HEK293 (cell line): Measurements from ENCODE around the gene RNF144A.

Experiments used
- CTCF ChIA-PET: fragments of 350-600 bp; formaldehyde crosslinking; extraction: SDS; loops from one replicate; lab custom pipeline; 2021; ENCODE audit warnings: antibody characterized with exemption; lab: Yijun Ruan, JAX
- POLR2A ChIA-PET: fragments of 300-600 bp; formaldehyde crosslinking; extraction: SDS; loops from one replicate; lab custom pipeline; 2020; ENCODE audit warnings: antibody characterized with exemption, inconsistent platforms; lab: Yijun Ruan, JAX
- H3K27ac ChIP-seq: fragments of 200-500 bp; sonication (Bioruptor generic); 2 replicates; pipeline ENCODE4 v1.5.1; 2014; ENCODE audit warnings: low read depth, low read length, control low read depth, inconsistent platforms; ENCODE audit errors: extremely low read depth
- H3K36me3 ChIP-seq, 2 experiments: fragments of 200-500 bp in 1 of 2; sonication (Bioruptor generic) in 1 of 2; 1 replicate in 1 of 2; 2 replicates in 1 of 2; pipeline ENCODE4 v1.5.1; 2014 to 2017; ENCODE audit warnings: inconsistent platforms in 2 of 2, low read length in 2 of 2; ENCODE audit not compliant: control insufficient read depth in 2 of 2, insufficient read depth in 1 of 2
- H3K4me1 ChIP-seq: fragments of 200-500 bp; sonication (Bioruptor generic); 2 replicates; pipeline ENCODE4 v1.5.1; 2014; ENCODE audit warnings: mild to moderate bottlenecking, low read length, inconsistent platforms; ENCODE audit not compliant: control insufficient read depth, insufficient read depth
- H3K4me3 ChIP-seq: 2 replicates; pipeline ENCODE4 v1.5.1; 2011; ENCODE audit warnings: low read depth, mild to moderate bottlenecking, control low read depth, low read length, moderate library complexity
- H3K9me3 ChIP-seq: fragments of 200-500 bp; sonication (Bioruptor generic); 2 replicates; pipeline ENCODE4 v1.5.1; 2014; ENCODE audit warnings: low read depth, low read length, inconsistent platforms; ENCODE audit not compliant: control insufficient read depth, insufficient read depth
- GLI2 ChIP-seq: fragments of 450-650 bp; formaldehyde crosslinking; IDR thresholded peaks from 2 replicates; pipeline ENCODE4; 2017; ENCODE audit warnings: missing biosample characterization, missing genetic modification characterization, low read depth, borderline replicate concordance
- GLI4 ChIP-seq: fragments of 450-650 bp; formaldehyde crosslinking; IDR thresholded peaks from 2 replicates; pipeline ENCODE4 v1.5.1; 2016; ENCODE audit warnings: missing biosample characterization, missing genetic modification characterization
- IKZF3 ChIP-seq: fragments of 450-650 bp; IDR thresholded peaks from 2 replicates; pipeline ENCODE4 v1.5.0; 2018; ENCODE audit warnings: missing biosample characterization, mild to moderate bottlenecking, missing genetic modification characterization, moderate library complexity
- KLF1 ChIP-seq: fragments of 450-650 bp; formaldehyde crosslinking; IDR thresholded peaks from 2 replicates; pipeline ENCODE4 v1.5.1; 2016; ENCODE audit warnings: missing biosample characterization, missing genetic modification characterization
- KLF10 ChIP-seq: fragments of 450-650 bp; IDR thresholded peaks from 2 replicates; pipeline ENCODE4 v1.5.1; 2018; ENCODE audit warnings: missing biosample characterization, mild to moderate bottlenecking, missing genetic modification characterization
- KLF9 ChIP-seq: fragments of 450-650 bp; formaldehyde crosslinking; IDR thresholded peaks from 2 replicates; pipeline ENCODE4 v1.5.1; 2016; ENCODE audit warnings: missing biosample characterization, missing genetic modification characterization, low read depth
- ZBTB17 ChIP-seq: fragments of 450-650 bp; formaldehyde crosslinking; IDR thresholded peaks from 2 replicates; pipeline ENCODE4 v1.5.1; 2016; ENCODE audit warnings: missing biosample characterization, missing genetic modification characterization
- ZBTB21 ChIP-seq: fragments of 450-650 bp; formaldehyde crosslinking; IDR thresholded peaks from 2 replicates; pipeline ENCODE4 v1.5.1; 2017; ENCODE audit warnings: missing biosample characterization, missing genetic modification characterization
- ZNF146 ChIP-seq: fragments of 450-650 bp; formaldehyde crosslinking; IDR thresholded peaks from 2 replicates; pipeline ENCODE4 v1.5.1; 2016; ENCODE audit warnings: missing biosample characterization, missing genetic modification characterization
- ZNF19 ChIP-seq: fragments of 450-650 bp; formaldehyde crosslinking; IDR thresholded peaks from 2 replicates; pipeline ENCODE4; 2016; ENCODE audit warnings: missing biosample characterization, missing genetic modification characterization, low read depth
- ZNF2 ChIP-seq: fragments of 450-650 bp; formaldehyde crosslinking; IDR thresholded peaks from 2 replicates; pipeline ENCODE4 v1.5.1; 2016; ENCODE audit warnings: missing biosample characterization, missing genetic modification characterization
- ZNF214 ChIP-seq: fragments of 450-650 bp; formaldehyde crosslinking; IDR thresholded peaks from 2 replicates; pipeline ENCODE4 v1.5.1; 2017; ENCODE audit warnings: missing biosample characterization, mild to moderate bottlenecking, missing genetic modification characterization, borderline replicate concordance
- ZNF239 ChIP-seq: fragments of 450-650 bp; formaldehyde crosslinking; IDR thresholded peaks from 2 replicates; pipeline ENCODE4 v1.5.1; 2016; ENCODE audit warnings: missing biosample characterization, missing genetic modification characterization
- ZNF311 ChIP-seq: fragments of 450-650 bp; formaldehyde crosslinking; IDR thresholded peaks from 2 replicates; pipeline ENCODE4 v1.5.1; 2017; ENCODE audit warnings: missing biosample characterization, missing genetic modification characterization, borderline replicate concordance
- ZNF548 ChIP-seq: fragments of 450-650 bp; formaldehyde crosslinking; IDR thresholded peaks from 2 replicates; pipeline ENCODE4 v1.5.1; 2016; ENCODE audit warnings: missing biosample characterization, missing genetic modification characterization
- ZNF558 ChIP-seq: fragments of 450-650 bp; formaldehyde crosslinking; IDR thresholded peaks from 2 replicates; pipeline ENCODE4 v1.5.1; 2016; ENCODE audit warnings: missing biosample characterization, missing genetic modification characterization
- ZNF560 ChIP-seq: fragments of 450-650 bp; formaldehyde crosslinking; IDR thresholded peaks from 2 replicates; pipeline ENCODE4 v1.5.1; 2017; ENCODE audit warnings: missing biosample characterization, missing genetic modification characterization, borderline replicate concordance
- ZNF610 ChIP-seq: fragments of 450-650 bp; formaldehyde crosslinking; IDR thresholded peaks from 2 replicates; pipeline ENCODE4 v1.5.1; 2016; ENCODE audit warnings: missing biosample characterization, missing genetic modification characterization, borderline replicate concordance
- ZNF768 ChIP-seq: fragments of 450-650 bp; formaldehyde crosslinking; IDR thresholded peaks from 2 replicates; pipeline ENCODE4 v1.5.1; 2018; ENCODE audit warnings: missing biosample characterization, mild to moderate bottlenecking, missing genetic modification characterization
- TF ChIP-seq, protein P1 (sequence below): fragments of 450-650 bp; formaldehyde crosslinking; IDR thresholded peaks from 2 replicates; pipeline ENCODE4 v1.5.1; 2016; ENCODE audit warnings: missing biosample characterization, missing genetic modification characterization
- TF ChIP-seq, protein P2 (sequence below): fragments of 450-650 bp; formaldehyde crosslinking; IDR thresholded peaks from 2 replicates; pipeline ENCODE4 v1.5.1; 2016; ENCODE audit warnings: missing biosample characterization, missing genetic modification characterization
- TF ChIP-seq, protein P3 (sequence below): fragments of 450-650 bp; formaldehyde crosslinking; IDR thresholded peaks from 2 replicates; pipeline ENCODE4 v1.5.1; 2016; ENCODE audit warnings: missing biosample characterization, missing genetic modification characterization
- TF ChIP-seq, protein P4 (sequence below): fragments of 450-650 bp; formaldehyde crosslinking; IDR thresholded peaks from 2 replicates; pipeline ENCODE4 v1.5.1; 2016; ENCODE audit warnings: missing biosample characterization, missing genetic modification characterization
- TF ChIP-seq, protein P5 (sequence below): fragments of 450-650 bp; formaldehyde crosslinking; IDR thresholded peaks from 2 replicates; pipeline ENCODE4 v1.5.1; 2016; ENCODE audit warnings: missing biosample characterization, missing genetic modification characterization
- TF ChIP-seq, protein P6 (sequence below): fragments of 450-650 bp; formaldehyde crosslinking; IDR thresholded peaks from 2 replicates; pipeline ENCODE4 v1.5.1; 2016; ENCODE audit warnings: missing biosample characterization, missing genetic modification characterization

RNF144A gene

DNA sequence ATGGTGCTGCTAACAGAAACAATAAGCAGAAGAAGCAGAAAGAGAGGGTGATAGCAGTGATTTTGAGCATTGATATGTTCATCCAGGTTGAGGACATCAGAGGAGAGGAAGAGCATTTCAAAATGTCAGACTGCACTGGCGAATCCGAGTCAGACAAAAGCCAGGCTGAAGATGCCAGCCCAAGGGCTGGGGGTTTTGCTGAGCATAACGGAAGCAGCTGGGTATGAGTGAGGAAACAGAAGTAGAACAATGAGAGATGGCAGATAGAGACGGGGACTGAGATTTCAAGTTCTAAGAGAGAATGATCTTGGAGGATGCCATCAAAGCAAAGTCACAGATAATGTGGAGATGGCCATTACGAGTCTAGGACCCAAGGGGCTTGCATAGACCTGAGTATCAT, 151.2 kb downstream of the RNF144A start (continued):
- TF ChIP-seq, protein P1, sequence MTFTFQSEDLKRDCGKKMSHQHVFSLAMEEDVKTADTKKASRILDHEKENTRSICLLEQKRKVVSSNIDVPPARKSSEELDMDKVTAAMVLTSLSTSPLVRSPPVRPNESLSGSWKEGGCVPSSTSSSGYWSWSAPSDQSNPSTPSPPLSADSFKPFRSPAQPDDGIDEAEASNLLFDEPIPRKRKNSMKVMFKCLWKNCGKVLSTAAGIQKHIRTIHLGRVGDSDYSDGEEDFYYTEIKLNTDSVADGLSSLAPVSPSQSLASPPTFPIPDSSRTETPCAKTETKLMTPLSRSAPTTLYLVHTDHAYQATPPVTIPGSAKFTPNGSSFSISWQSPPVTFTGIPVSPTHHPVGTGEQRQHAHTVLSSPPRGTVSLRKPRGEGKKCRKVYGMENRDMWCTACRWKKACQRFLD (tag by site-specific recombination), result no peak
- TF ChIP-seq KLF9 (tag by site-specific recombination) (no peak), KLF10 (tag by site-specific recombination) (no peak), ZBTB21 (tag by site-specific recombination) (no peak), ZNF239 (tag by site-specific recombination) (no peak), KLF1 (tag by site-specific recombination) (no peak), ZNF610 (no peak)

DNA sequence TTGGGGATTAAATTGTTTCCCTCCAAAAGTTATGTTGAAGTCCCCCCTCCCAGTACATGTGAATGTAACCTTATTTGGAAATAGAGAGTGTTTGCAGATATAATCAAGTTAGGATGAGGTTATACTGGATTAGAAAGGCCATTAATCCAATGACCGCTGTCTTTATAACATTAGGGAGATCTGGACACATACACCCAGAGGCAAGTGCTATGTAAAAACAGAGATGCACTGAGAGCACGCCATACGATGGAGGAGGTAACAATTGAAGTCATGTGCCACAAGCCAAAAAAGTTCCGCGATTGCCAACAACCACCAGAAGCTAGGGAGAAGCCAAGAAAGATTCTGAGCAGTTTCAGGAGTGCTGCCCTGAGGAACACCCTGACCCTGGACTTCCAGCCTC, 153.3 kb downstream of the RNF144A start:
- Histone ChIP-seq H3K27ac (no peak overlapping the region), H3K36me3 (no peaks in the 10 kb centered on the region), H3K4me3 (no peak overlapping the region), H3K4me1 (no peaks in the 10 kb centered on the region), H3K9me3 (no peaks in the 10 kb centered on the region)
- CTCF ChIA-PET, result interaction anchor here (0.6 to 1.4 kb wide), 2 partner anchors 26 to 314 kb away, joined by 3 read pairs; no protein-coding TSS in a partner anchor
- POLR2A ChIA-PET, result no interaction called here
- no peak for TF ChIP-seq ZNF768 (tag by site-specific recombination)
- no peak for TF ChIP-seq KLF9 (tag by site-specific recombination)
- TF ChIP-seq, protein P2, sequence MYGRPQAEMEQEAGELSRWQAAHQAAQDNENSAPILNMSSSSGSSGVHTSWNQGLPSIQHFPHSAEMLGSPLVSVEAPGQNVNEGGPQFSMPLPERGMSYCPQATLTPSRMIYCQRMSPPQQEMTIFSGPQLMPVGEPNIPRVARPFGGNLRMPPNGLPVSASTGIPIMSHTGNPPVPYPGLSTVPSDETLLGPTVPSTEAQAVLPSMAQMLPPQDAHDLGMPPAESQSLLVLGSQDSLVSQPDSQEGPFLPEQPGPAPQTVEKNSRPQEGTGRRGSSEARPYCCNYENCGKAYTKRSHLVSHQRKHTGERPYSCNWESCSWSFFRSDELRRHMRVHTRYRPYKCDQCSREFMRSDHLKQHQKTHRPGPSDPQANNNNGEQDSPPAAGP (tag by site-specific recombination), result no peak
- no peak for TF ChIP-seq ZNF19 (tag by site-specific recombination)
- TF ChIP-seq, protein P3, sequence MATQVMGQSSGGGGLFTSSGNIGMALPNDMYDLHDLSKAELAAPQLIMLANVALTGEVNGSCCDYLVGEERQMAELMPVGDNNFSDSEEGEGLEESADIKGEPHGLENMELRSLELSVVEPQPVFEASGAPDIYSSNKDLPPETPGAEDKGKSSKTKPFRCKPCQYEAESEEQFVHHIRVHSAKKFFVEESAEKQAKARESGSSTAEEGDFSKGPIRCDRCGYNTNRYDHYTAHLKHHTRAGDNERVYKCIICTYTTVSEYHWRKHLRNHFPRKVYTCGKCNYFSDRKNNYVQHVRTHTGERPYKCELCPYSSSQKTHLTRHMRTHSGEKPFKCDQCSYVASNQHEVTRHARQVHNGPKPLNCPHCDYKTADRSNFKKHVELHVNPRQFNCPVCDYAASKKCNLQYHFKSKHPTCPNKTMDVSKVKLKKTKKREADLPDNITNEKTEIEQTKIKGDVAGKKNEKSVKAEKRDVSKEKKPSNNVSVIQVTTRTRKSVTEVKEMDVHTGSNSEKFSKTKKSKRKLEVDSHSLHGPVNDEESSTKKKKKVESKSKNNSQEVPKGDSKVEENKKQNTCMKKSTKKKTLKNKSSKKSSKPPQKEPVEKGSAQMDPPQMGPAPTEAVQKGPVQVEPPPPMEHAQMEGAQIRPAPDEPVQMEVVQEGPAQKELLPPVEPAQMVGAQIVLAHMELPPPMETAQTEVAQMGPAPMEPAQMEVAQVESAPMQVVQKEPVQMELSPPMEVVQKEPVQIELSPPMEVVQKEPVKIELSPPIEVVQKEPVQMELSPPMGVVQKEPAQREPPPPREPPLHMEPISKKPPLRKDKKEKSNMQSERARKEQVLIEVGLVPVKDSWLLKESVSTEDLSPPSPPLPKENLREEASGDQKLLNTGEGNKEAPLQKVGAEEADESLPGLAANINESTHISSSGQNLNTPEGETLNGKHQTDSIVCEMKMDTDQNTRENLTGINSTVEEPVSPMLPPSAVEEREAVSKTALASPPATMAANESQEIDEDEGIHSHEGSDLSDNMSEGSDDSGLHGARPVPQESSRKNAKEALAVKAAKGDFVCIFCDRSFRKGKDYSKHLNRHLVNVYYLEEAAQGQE (tag by site-specific recombination), result no peak
- no peak for TF ChIP-seq IKZF3
- TF ChIP-seq ZNF558 (tag by site-specific recombination), result no peak
- TF ChIP-seq, protein P4, sequence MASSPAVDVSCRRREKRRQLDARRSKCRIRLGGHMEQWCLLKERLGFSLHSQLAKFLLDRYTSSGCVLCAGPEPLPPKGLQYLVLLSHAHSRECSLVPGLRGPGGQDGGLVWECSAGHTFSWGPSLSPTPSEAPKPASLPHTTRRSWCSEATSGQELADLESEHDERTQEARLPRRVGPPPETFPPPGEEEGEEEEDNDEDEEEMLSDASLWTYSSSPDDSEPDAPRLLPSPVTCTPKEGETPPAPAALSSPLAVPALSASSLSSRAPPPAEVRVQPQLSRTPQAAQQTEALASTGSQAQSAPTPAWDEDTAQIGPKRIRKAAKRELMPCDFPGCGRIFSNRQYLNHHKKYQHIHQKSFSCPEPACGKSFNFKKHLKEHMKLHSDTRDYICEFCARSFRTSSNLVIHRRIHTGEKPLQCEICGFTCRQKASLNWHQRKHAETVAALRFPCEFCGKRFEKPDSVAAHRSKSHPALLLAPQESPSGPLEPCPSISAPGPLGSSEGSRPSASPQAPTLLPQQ (tag by site-specific recombination), result no peak

DNA sequence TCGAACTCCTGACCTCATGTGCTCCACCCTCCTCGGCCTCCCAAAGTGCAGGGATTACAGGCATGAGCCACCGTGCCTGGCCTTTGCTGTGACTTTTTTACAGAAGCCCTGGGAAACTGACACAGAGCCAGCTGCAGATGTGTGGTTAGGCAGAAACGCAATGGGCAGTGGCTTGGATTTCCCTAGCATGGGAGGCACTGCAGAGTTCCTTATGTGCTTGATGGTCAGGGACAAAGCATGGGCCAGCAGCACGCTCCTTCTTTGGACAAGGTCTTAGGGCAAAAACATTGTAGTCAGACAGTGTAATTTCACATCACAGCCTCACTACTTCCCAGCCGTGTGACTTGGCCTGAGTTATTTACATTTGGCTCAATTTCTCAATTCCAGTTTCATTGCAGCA, 153.9 kb downstream of the RNF144A start:
- H3K4me1 ChIP-seq, result no peaks in the 10 kb centered on the region
- H3K9me3 ChIP-seq, result no peaks in the 10 kb centered on the region
- H3K27ac ChIP-seq, result no peak overlapping the region
- POLR2A ChIA-PET, result no interaction called here
- CTCF ChIA-PET, result no interaction called here
- H3K36me3 ChIP-seq, result no peaks in the 10 kb centered on the region
- H3K4me3 ChIP-seq, result no peak overlapping the region
- TF ChIP-seq ZBTB17 (tag by site-specific recombination) (no peak), GLI4 (no peak), ZNF311 (no peak), ZNF2 (no peak), ZNF560 (tag by site-specific recombination) (no peak), ZNF146 (tag by site-specific recombination) (no peak), ZNF610 (no peak), ZNF548 (tag by site-specific recombination) (no peak), ZNF214 (tag by site-specific recombination) (no peak), GLI2 (tag by site-specific recombination) (no peak)
- TF ChIP-seq, protein P5, sequence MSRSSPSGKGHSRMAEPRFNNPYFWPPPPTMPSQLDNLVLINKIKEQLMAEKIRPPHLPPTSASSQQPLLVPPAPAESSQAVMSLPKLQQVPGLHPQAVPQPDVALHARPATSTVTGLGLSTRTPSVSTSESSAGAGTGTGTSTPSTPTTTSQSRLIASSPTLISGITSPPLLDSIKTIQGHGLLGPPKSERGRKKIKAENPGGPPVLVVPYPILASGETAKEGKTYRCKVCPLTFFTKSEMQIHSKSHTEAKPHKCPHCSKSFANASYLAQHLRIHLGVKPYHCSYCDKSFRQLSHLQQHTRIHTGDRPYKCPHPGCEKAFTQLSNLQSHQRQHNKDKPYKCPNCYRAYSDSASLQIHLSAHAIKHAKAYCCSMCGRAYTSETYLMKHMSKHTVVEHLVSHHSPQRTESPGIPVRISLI (tag by site-specific recombination), result no peak
- TF ChIP-seq, protein P6, sequence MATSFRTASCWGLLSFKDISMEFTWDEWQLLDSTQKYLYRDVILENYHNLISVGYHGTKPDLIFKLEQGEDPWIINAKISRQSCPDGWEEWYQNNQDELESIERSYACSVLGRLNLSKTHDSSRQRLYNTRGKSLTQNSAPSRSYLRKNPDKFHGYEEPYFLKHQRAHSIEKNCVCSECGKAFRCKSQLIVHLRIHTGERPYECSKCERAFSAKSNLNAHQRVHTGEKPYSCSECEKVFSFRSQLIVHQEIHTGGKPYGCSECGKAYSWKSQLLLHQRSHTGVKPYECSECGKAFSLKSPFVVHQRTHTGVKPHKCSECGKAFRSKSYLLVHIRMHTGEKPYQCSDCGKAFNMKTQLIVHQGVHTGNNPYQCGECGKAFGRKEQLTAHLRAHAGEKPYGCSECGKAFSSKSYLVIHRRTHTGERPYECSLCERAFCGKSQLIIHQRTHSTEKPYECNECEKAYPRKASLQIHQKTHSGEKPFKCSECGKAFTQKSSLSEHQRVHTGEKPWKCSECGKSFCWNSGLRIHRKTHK (tag by site-specific recombination), result no peak
